Lower lobe of right lung (tissue), 2 donors: Measurements from ENCODE around the gene CDS1. TPM values are rescaled to one million over a fixed set of nuclear protein-coding genes. Genes with fewer than 3 reads are reported as not detected.

ENCODE experiments used
- ATAC-seq, 2 donors: fragments of 200-7000 bp; cut with Tn5 transposase; one replicate each; pipeline ENCODE4 v1.9.1; 2020 to 2022; ENCODE audit warnings: mild to moderate bottlenecking in 2 of 2, moderate library complexity in 2 of 2
- DNase-seq: peaks from one replicate; pipeline ENCODE4 v3.0.0-alpha.2; 2020
- H3K27ac ChIP-seq: fragments of 200-600 bp; one replicate; pipeline ENCODE4 v1.8.0; 2022
- H3K27me3 ChIP-seq: fragments of 200-600 bp; one replicate; pipeline ENCODE4 v1.8.0; 2022; ENCODE audit warnings: low read depth
- H3K36me3 ChIP-seq: fragments of 200-600 bp; one replicate; pipeline ENCODE4 v1.8.0; 2022; ENCODE audit warnings: mild to moderate bottlenecking
- H3K4me1 ChIP-seq: fragments of 200-600 bp; one replicate; pipeline ENCODE4 v1.8.0; 2022
- H3K4me3 ChIP-seq: fragments of 200-600 bp; one replicate; pipeline ENCODE4 v1.8.0; 2022; ENCODE audit warnings: mild to moderate bottlenecking
- H3K9me3 ChIP-seq: fragments of 200-600 bp; one replicate; pipeline ENCODE4 v1.8.0; 2022
- intact Hi-C: fragments of 100-400 bp; cut with DNase I; formaldehyde crosslinking; loops from one replicate; pipeline ENCODE4 v1.11.0; 2022
- total RNA-seq: library from RNA; stranded (reverse); fragmentation: NEBNext Ultra II Directional; extraction: Animal tissue kit (Norgen Biotek cat#: 25700); gene quantifications from one replicate; pipeline ENCODE4 v1.2.1, GENCODE V29; 2021
- TF ChIP-seq, protein P1 (sequence below): fragments of 200-600 bp; IDR thresholded peaks from one replicate; pipeline ENCODE4 v1.8.0; 2022; ENCODE audit warnings: antibody characterized with exemption, mild to moderate bottlenecking
- donor health status: DM: no; HTN: yes; CAD: no; lungs with severe emphysema.

The CDS1 gene
- total RNA-seq, 1 donor from 2014 or later: 24.4 TPM

DNA sequence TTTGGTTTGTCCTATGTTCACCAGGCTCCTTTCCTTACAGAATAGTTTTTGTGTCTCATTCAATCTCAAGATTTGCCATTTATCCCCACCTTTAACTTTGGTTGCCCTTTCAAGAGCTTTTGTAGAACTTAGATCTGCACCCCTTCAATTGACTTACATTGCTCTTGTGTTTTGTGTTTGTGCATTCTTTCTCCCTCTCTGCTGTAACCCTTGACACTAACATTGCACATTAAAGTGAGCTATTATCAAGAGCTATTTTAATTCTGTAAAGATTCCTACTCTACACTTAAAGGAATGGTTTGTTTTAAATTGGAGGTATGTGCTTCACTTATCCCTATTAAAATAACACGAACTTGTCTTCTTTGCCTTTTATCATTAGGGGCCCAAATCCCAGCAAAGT, 65.3 kb downstream of the CDS1 start:
- Histone ChIP-seq H3K36me3 (no peaks in the 10 kb centered on the region), H3K4me3 (no peak overlapping the region), H3K9me3 (no peaks in the 10 kb centered on the region), H3K27ac (no peak overlapping the region), H3K4me1 (peaks cover 20% of the 10 kb centered on the region), H3K27me3 (no peaks in the 10 kb centered on the region)
- TF ChIP-seq, protein P1, sequence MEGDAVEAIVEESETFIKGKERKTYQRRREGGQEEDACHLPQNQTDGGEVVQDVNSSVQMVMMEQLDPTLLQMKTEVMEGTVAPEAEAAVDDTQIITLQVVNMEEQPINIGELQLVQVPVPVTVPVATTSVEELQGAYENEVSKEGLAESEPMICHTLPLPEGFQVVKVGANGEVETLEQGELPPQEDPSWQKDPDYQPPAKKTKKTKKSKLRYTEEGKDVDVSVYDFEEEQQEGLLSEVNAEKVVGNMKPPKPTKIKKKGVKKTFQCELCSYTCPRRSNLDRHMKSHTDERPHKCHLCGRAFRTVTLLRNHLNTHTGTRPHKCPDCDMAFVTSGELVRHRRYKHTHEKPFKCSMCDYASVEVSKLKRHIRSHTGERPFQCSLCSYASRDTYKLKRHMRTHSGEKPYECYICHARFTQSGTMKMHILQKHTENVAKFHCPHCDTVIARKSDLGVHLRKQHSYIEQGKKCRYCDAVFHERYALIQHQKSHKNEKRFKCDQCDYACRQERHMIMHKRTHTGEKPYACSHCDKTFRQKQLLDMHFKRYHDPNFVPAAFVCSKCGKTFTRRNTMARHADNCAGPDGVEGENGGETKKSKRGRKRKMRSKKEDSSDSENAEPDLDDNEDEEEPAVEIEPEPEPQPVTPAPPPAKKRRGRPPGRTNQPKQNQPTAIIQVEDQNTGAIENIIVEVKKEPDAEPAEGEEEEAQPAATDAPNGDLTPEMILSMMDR: no peak
- ATAC-seq (peak; percentile 30 to 53), DNase-seq (no peak)
- intact Hi-C loops: no loop called here

DNA sequence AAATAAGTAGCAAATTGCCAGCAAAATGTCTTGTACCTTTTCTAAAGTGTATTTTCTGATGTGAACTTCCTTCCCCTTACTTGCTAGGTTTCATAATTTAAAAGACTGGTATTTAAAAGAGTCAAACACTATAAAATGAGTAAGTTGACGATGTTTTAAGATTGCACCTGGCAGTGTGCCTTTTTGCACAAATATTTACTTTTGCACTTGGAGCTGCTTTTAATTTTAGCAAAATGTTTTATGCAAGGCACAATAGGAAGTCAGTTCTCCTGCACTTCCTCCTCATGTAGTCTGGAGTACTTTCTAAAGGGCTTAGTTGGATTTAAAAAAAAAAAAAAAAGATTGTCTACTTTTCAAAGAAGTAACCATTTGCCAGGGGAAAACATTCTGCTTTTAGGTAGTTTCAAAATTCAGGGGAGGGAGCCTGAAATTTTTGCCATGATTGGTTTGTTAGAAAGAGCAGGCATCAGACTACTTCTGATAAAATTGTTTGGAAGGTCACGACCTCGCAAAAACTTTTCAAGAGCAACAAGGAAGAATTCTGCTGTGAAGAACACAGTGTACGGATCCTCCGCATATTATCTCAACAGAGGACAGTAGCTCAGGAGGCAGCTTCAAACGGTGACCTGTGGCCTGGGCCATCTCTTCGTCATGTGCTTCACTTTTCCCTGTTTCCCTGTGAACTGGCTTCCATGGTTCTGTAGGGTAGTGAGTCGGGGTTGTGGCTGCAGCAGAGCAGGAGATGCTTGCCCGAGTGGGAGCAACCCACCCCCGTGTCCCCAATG, 66.1 kb downstream of the CDS1 start:
- H3K27ac ChIP-seq: peak overlapping the region; percentile 50
- no peak for DNase-seq
- no peaks in the 10 kb centered on the region for H3K9me3 ChIP-seq
- peaks cover 20% of the 10 kb centered on the region for H3K4me1 ChIP-seq
- H3K27me3 ChIP-seq: no peaks in the 10 kb centered on the region
- intact Hi-C loops: no loop called here
- no peak overlapping the region for H3K4me3 ChIP-seq
- TF ChIP-seq, protein P1: no peak
- peak; percentile 77 to 87 for ATAC-seq
- no peaks in the 10 kb centered on the region for H3K36me3 ChIP-seq

DNA sequence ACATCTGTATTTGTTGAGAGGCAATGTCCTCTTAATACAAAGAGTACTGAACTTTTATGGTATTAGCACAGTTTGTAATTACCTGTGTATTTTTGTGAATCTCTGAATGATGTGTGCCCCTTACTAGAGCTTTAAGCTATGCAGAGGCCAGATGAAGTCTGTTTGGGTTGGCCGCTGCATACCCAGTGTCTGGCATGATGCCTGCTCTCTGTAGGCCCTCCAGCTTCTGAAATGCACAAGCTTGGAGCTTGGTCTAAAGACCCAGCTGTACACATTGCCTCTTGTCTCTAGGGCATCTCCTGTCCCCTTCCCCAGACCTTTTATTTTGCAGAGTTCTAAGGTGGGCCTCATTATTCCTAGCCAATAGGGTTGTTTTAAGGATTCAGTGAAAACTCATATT, 68.6 kb downstream of the CDS1 start:
- no peak for ATAC-seq
- H3K4me3 ChIP-seq: no peak overlapping the region
- H3K4me1 ChIP-seq: peaks cover 20% of the 10 kb centered on the region
- H3K9me3 ChIP-seq: no peaks in the 10 kb centered on the region
- H3K27me3 ChIP-seq: no peaks in the 10 kb centered on the region
- no peak for DNase-seq
- TF ChIP-seq, protein P1: no peak
- intact Hi-C loops: no loop called here
- H3K36me3 ChIP-seq: no peaks in the 10 kb centered on the region
- no peak overlapping the region for H3K27ac ChIP-seq

DNA sequence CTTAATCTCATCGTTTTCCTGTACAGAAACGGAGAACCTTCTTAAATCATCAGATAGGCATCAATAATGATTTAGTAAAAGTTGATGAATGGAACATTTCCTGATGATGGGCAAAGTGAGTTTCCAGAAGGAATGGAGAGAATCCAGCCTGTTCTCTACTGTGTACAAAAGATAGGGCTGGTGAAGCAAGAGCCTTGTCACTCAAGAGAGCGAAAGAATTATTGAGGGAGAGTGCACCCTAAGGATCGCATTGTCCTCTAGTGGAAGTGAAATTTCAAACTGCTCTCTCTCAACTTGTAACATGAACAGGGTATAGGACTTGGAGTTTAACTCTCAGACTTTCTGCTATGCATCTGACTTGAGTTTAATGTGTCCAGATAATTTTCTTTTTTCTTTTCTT, 69.6 kb downstream of the CDS1 start:
- no peak for ATAC-seq
- intact Hi-C loops: no loop called here

DNA sequence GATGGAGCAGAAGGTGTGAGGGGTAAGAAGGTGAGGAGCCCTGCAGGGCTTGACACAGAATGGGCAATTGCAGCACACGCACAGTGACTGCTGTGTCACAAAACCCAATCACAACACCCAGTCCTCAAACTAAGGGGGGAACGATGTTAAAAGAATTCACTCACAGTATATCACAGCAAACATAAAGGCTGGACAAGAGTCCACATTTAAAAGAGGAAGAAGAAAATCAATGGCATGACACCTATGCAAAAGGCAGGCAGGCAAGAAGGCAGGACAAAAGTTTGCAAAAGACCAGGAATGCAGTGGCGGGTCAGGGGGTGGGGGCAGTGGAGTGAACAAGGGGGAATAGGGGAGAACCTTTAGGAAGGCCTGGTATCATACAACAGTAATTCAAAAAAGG, 77.7 kb downstream of the CDS1 start:
- ATAC-seq: no peak
- H3K36me3 ChIP-seq: no peaks in the 10 kb centered on the region
- TF ChIP-seq, protein P1: no peak
- peaks cover 3% of the 10 kb centered on the region for H3K9me3 ChIP-seq
- no peaks in the 10 kb centered on the region for H3K4me1 ChIP-seq
- DNase-seq: no peak
- no peak overlapping the region for H3K4me3 ChIP-seq
- H3K27ac ChIP-seq: no peak overlapping the region
- H3K27me3 ChIP-seq: no peaks in the 10 kb centered on the region
- intact Hi-C loops: no loop called here

More for the DNA sequence above, 69.6 kb downstream of the CDS1 start:
- Histone ChIP-seq H3K4me3 (no peak overlapping the region), H3K36me3 (no peaks in the 10 kb centered on the region), H3K27ac (no peak overlapping the region), H3K27me3 (no peaks in the 10 kb centered on the region), H3K9me3 (no peaks in the 10 kb centered on the region), H3K4me1 (peaks cover 15% of the 10 kb centered on the region)
- no peak for DNase-seq
- TF ChIP-seq, protein P1: no peak
